ENCODE data around the gene TMPRSS9.
"Not testable (repeated sequence)": the region's sequence is repeated elsewhere in the genome, so short reads cannot be mapped to it uniquely, and the experiment has no call there.

Gene TMPRSS9

GRCh38 chr19:2415281-2415972 is 55.4 kb downstream of the TMPRSS9 start:
- Histone ChIP-seq H3K9ac (ENCODE audit: low read depth, low read length, poor library complexity, severe bottlenecking) (no peak overlapping the region), H3K9me3 (ENCODE audit: insufficient read depth, low read depth, low read length) (no peaks in the 10 kb centered on the region), H3K27me3 (ENCODE audit: insufficient read depth, low read length, poor library complexity, severe bottlenecking) (no peaks in the 10 kb centered on the region), H2AFZ (ENCODE audit: low read length) (no peak overlapping the region), H3K4me1 (ENCODE audit: insufficient read depth, low read length, poor library complexity, severe bottlenecking) (no peaks in the 10 kb centered on the region), H3K36me3 (ENCODE audit: insufficient read depth, low read length) (no peaks in the 10 kb centered on the region), H3F3A (ENCODE audit: low read depth) (no peaks in the 10 kb centered on the region), H3K4me3 (ENCODE audit: low read length, poor library complexity, severe bottlenecking) (no peak overlapping the region), H3K79me2 (ENCODE audit: insufficient read depth, low read length) (no peaks in the 10 kb centered on the region), H3K9me2 (replicated peaks; ENCODE audit: low read depth, low read length) (no peaks in the 10 kb centered on the region), H4K20me1 (ENCODE audit: insufficient read depth, low read length, poor library complexity, severe bottlenecking) (no peaks in the 10 kb centered on the region), H3K4me2 (ENCODE audit: low read depth, low read length, poor library complexity, severe bottlenecking) (no peak overlapping the region)
- TF ChIP-seq CTCF (conservative IDR thresholded peaks at IDR 0.05; ENCODE audit: low read length) (no peak), EZH2phosphoT487 (IDR thresholded peaks at IDR 0.05; ENCODE audit: borderline replicate concordance) (no peak)

- no peak overlapping the region for H3K4me2 ChIP-seq (ENCODE audit: low read depth, low read length, poor library complexity, severe bottlenecking)
- TF ChIP-seq CTCF (conservative IDR thresholded peaks at IDR 0.05; ENCODE audit: low read length) (no peak), EZH2phosphoT487 (IDR thresholded peaks at IDR 0.05; ENCODE audit: borderline replicate concordance) (no peak)
- H3F3A ChIP-seq (ENCODE audit: low read depth), result no peaks in the 10 kb centered on the region
- H4K20me1 ChIP-seq (ENCODE audit: insufficient read depth, low read length, poor library complexity, severe bottlenecking), result no peaks in the 10 kb centered on the region
- H3K27me3 ChIP-seq (ENCODE audit: insufficient read depth, low read length, poor library complexity, severe bottlenecking), result no peaks in the 10 kb centered on the region
- no peak overlapping the region for H3K9ac ChIP-seq (ENCODE audit: low read depth, low read length, poor library complexity, severe bottlenecking)
- H3K9me2 ChIP-seq (replicated peaks; ENCODE audit: low read depth, low read length), result no peaks in the 10 kb centered on the region
- no peaks in the 10 kb centered on the region for H3K4me1 ChIP-seq (ENCODE audit: insufficient read depth, low read length, poor library complexity, severe bottlenecking)
- no peak overlapping the region for H3K4me3 ChIP-seq (ENCODE audit: low read length, poor library complexity, severe bottlenecking)
- H2AFZ ChIP-seq (ENCODE audit: low read length), result no peak overlapping the region
- no peaks in the 10 kb centered on the region for H3K36me3 ChIP-seq (ENCODE audit: insufficient read depth, low read length)
- H3K79me2 ChIP-seq (ENCODE audit: insufficient read depth, low read length), result no peaks in the 10 kb centered on the region
- H3K9me3 ChIP-seq (ENCODE audit: insufficient read depth, low read depth, low read length), result no peaks in the 10 kb centered on the region
Measured at GRCh38 chr19:2415973-2416319, 55.9 kb downstream of the TMPRSS9 start.

GRCh38 chr19:2416321-2417097 is 56.4 kb downstream of the TMPRSS9 start:
- Histone ChIP-seq H3K9me3 (ENCODE audit: insufficient read depth, low read depth, low read length) (no peaks in the 10 kb centered on the region), H3K36me3 (ENCODE audit: insufficient read depth, low read length) (no peaks in the 10 kb centered on the region), H3K4me2 (ENCODE audit: low read depth, low read length, poor library complexity, severe bottlenecking) (no peak overlapping the region), H3F3A (ENCODE audit: low read depth) (no peaks in the 10 kb centered on the region), H3K79me2 (ENCODE audit: insufficient read depth, low read length) (no peaks in the 10 kb centered on the region), H3K9me2 (replicated peaks; ENCODE audit: low read depth, low read length) (no peaks in the 10 kb centered on the region), H3K4me1 (ENCODE audit: insufficient read depth, low read length, poor library complexity, severe bottlenecking) (no peaks in the 10 kb centered on the region), H3K9ac (ENCODE audit: low read depth, low read length, poor library complexity, severe bottlenecking) (no peak overlapping the region), H4K20me1 (ENCODE audit: insufficient read depth, low read length, poor library complexity, severe bottlenecking) (no peaks in the 10 kb centered on the region), H3K27me3 (ENCODE audit: insufficient read depth, low read length, poor library complexity, severe bottlenecking) (no peaks in the 10 kb centered on the region), H3K4me3 (ENCODE audit: low read length, poor library complexity, severe bottlenecking) (no peak overlapping the region), H2AFZ (ENCODE audit: low read length) (no peak overlapping the region)
- TF ChIP-seq EZH2phosphoT487 (IDR thresholded peaks at IDR 0.05; ENCODE audit: borderline replicate concordance) (no peak), CTCF (conservative IDR thresholded peaks at IDR 0.05; ENCODE audit: low read length) (no peak)

- not testable (repeated sequence) for H3K4me3 ChIP-seq (ENCODE audit: low read length, poor library complexity, severe bottlenecking); H2AFZ ChIP-seq (ENCODE audit: low read length); H3F3A ChIP-seq (ENCODE audit: low read depth); H3K9me3 ChIP-seq (ENCODE audit: insufficient read depth, low read depth, low read length); H3K9ac ChIP-seq (ENCODE audit: low read depth, low read length, poor library complexity, severe bottlenecking); H4K20me1 ChIP-seq (ENCODE audit: insufficient read depth, low read length, poor library complexity, severe bottlenecking); H3K4me2 ChIP-seq (ENCODE audit: low read depth, low read length, poor library complexity, severe bottlenecking); H3K27me3 ChIP-seq (ENCODE audit: insufficient read depth, low read length, poor library complexity, severe bottlenecking); H3K79me2 ChIP-seq (ENCODE audit: insufficient read depth, low read length); H3K4me1 ChIP-seq (ENCODE audit: insufficient read depth, low read length, poor library complexity, severe bottlenecking); H3K9me2 ChIP-seq (replicated peaks; ENCODE audit: low read depth, low read length); H3K36me3 ChIP-seq (ENCODE audit: insufficient read depth, low read length)
Measured at GRCh38 chr19:2417436-2417835, 57.4 kb downstream of the TMPRSS9 start.
